NT2/D1 (cell line): ENCODE data around the gene PTPRN2.
"Not testable (repeated sequence)": the region's sequence is repeated elsewhere in the genome, so short reads cannot be mapped to it uniquely, and the experiment has no call there.

Experiments used
- DNase-seq: peaks from one replicate; pipeline ENCODE4 v3.0.0-alpha.2; 2011; ENCODE audit warnings: low read depth, low spot score
- H3K27me3 ChIP-seq: 2 replicates; pipeline ENCODE4 v1.6.0; 2011; ENCODE audit warnings: mild to moderate bottlenecking; ENCODE audit not compliant: insufficient read length, insufficient read depth
- H3K36me3 ChIP-seq: 2 replicates; pipeline ENCODE4 v1.6.1; 2011; ENCODE audit warnings: mild to moderate bottlenecking, low read length, mixed read lengths; ENCODE audit not compliant: insufficient read depth, insufficient read length
- H3K4me1 ChIP-seq: 2 replicates; pipeline ENCODE4 v1.5.1; 2011; ENCODE audit not compliant: insufficient read depth, insufficient read length
- H3K4me3 ChIP-seq: 2 replicates; pipeline ENCODE4 v1.5.1; 2011; ENCODE audit warnings: low read depth; ENCODE audit not compliant: insufficient read length
- H3K9ac ChIP-seq: 2 replicates; pipeline ENCODE4 v1.6.0; 2011; ENCODE audit warnings: low read depth; ENCODE audit not compliant: insufficient read length
- H3K9me3 ChIP-seq: 2 replicates; pipeline ENCODE4 v1.5.1; 2011; ENCODE audit warnings: mild to moderate bottlenecking, low read length; ENCODE audit not compliant: insufficient read depth
- SUZ12 ChIP-seq: IDR thresholded peaks from 2 replicates; pipeline ENCODE4 v1.6.1; 2011; ENCODE audit not compliant: insufficient read length, insufficient read depth; ENCODE audit errors: extremely low read depth
- YY1 ChIP-seq: IDR thresholded peaks from 2 replicates; pipeline ENCODE4 v1.6.1; 2011; ENCODE audit not compliant: insufficient read length, insufficient read depth
- ZNF274 ChIP-seq: IDR thresholded peaks from 2 replicates; pipeline ENCODE4 v1.6.1; 2011; ENCODE audit warnings: mild to moderate bottlenecking, low read depth, low read length

Gene PTPRN2

DNA sequence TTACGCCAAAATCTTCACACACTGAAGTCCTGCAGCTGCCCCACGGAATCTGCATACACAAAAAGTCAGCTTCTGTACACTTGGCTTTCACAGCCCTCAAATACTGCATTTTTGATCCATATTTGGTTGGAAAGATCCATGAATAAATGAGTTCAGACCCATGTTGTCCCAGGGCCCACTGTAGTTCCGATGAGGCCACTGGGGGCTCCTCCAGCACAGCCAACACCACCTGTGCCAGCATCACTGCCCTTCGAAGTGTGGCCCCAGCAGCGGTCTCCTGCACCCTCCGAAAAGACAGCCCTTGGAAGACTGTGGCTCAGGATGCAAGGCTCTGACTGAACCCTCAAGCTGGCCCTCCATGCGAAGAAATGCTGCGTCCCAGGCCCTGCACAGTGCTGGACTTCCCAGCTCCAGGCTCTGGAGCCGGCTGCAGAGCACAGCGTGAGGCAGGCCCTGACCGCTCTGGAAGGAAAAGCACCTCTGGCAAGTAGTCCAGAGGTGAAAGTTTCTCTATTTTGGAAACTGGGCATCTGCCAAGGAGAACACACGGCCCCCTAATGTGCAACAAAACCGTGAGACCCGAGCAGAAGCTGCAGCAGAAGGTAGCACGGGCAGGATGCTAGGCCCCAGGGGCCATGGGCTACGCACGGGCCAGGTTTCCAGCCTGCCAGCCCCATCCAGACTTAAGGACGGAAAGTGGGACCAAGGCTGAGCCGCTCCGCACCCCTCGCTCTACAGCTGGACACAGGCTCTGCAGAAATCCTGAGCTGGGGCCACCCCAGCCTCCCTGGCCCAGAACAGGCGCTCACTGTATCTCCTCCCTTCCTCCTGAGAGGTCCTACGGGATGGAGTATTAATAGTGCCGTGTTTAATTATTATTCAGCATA lies 62.6 kb downstream of the PTPRN2 start:
- DNase-seq: no peak
- Histone ChIP-seq H3K4me1 (peaks cover 6% of the 10 kb centered on the region), H3K4me3 (no peak overlapping the region), H3K27me3 (no peaks in the 10 kb centered on the region), H3K9me3 (peaks cover 24% of the 10 kb centered on the region; the same call in 1 of the 2 replicates), H3K36me3 (no peaks in the 10 kb centered on the region), H3K9ac (no peak overlapping the region)
- TF ChIP-seq ZNF274 (no peak), SUZ12 (no peak), YY1 (no peak)

DNA sequence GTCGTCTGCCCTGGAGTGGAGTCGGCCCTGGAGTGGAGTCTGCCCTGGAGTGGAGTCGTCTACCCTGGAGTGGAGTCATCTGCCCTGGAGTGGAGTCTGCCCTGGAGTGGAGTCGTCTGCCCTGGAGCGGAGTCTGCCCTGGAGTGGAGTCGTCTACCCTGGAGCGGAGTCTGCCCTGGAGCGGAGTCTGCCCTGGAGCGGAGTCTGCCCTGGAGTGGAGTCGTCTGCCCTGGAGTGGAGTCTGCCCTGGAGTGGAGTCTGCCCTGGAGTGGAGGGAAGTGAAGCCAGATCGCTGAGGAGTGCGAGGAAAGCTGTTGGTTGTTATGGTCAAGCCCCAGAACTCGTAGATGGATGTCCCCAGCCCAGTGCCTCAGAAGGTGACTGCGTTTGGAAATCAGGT lies 63.3 kb downstream of the PTPRN2 start:
- H3K9ac ChIP-seq: not testable (repeated sequence)
- peak; percentile 52 for DNase-seq

DNA sequence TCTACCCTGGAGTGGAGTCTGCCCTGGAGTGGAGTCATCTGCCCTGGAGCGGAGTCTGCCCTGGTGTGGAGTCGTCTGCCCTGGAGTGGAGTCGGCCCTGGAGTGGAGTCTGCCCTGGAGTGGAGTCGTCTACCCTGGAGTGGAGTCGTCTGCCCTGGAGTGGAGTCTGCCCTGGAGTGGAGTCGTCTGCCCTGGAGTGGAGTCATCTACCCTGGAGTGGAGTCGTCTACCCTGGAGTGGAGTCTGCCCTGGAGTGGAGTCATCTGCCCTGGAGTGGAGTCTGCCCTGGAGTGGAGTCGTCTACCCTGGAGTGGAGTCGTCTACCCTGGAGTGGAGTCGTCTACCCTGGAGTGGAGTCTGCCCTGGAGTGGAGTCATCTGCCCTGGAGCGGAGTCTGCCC lies 63.7 kb downstream of the PTPRN2 start:
- not testable (repeated sequence) for DNase-seq, H3K36me3 ChIP-seq, H3K27me3 ChIP-seq, H3K4me1 ChIP-seq, H3K9ac ChIP-seq, H3K4me3 ChIP-seq
- H3K9me3 ChIP-seq: peaks cover 24% of the 10 kb centered on the region; the same call in 1 of the 2 replicates

More for the DNA sequence above, 63.3 kb downstream of the PTPRN2 start:
- not testable (repeated sequence) for H3K4me1 ChIP-seq, H3K27me3 ChIP-seq, H3K36me3 ChIP-seq, H3K4me3 ChIP-seq
- peaks cover 24% of the 10 kb centered on the region; the same call in 1 of the 2 replicates for H3K9me3 ChIP-seq

DNA sequence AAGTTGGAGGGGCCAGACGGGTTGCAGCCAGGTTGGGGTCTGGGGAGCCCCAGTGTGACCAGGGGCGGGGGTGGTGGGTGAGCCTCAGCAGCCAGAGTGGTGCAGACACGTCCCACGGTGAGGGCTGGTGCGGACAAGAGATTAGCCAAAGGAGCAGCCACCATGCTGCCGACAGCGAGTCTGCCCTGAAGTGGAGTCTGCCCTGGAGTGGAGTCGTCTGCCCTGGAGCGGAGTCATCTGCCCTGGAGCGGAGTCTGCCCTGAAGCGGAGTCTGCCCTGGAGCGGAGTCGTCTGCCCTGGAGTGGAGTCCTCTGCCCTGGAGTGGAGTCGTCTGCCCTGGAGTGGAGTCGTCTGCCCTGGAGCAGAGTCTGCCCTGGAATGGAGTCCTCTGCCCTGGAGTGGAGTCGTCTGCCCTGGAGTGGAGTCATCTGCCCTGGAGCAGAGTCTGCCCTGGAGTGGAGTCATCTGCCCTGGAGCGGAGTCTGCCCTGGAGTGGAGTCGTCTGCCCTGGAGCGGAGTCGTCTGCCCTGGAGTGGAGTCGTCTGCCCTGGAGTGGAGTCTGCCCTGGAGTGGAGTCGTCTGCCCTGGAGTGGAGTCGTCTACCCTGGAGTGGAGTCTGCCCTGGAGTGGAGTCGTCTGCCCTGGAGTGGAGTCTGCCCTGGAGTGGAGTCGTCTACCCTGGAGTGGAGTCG lies 64.3 kb downstream of the PTPRN2 start:
- not testable (repeated sequence) for H3K4me1 ChIP-seq, DNase-seq, H3K4me3 ChIP-seq, H3K9ac ChIP-seq, H3K27me3 ChIP-seq, H3K36me3 ChIP-seq
- H3K9me3 ChIP-seq: peaks cover 24% of the 10 kb centered on the region; the same call in 1 of the 2 replicates

- not testable (repeated sequence) for H3K36me3 ChIP-seq, H3K27me3 ChIP-seq, H3K9ac ChIP-seq, H3K4me1 ChIP-seq, DNase-seq, H3K4me3 ChIP-seq
- peaks cover 24% of the 10 kb centered on the region; the same call in 1 of the 2 replicates for H3K9me3 ChIP-seq
Measured at GRCh38 chr7:158521795-158522194, 65.8 kb downstream of the PTPRN2 start.

DNA sequence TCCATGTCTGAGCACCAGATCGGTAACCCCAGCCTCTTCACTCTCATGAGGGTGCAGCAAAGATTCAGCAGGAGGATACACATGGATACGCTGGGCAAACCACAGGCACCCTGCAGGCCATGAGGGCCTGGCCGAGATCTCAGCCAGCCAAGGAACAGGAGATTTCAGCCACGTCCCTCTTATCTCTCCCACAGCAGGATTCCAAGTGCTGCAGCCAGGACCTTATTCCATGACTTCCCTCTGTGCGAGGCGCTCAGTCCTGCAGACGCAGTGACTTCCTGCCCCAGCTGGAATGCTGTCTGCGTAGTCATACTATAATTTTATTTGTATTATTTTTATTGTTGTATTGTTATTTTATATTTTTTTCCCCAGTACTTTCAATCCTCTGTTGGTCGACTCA lies 66.8 kb downstream of the PTPRN2 start:
- H3K4me3 ChIP-seq: no peak overlapping the region
- no peak overlapping the region for H3K9ac ChIP-seq
- TF ChIP-seq SUZ12 (no peak), ZNF274 (no peak), YY1 (no peak)
- no peaks in the 10 kb centered on the region for H3K36me3 ChIP-seq
- H3K4me1 ChIP-seq: no peaks in the 10 kb centered on the region
- H3K9me3 ChIP-seq: peaks cover 24% of the 10 kb centered on the region; the same call in 1 of the 2 replicates
- H3K27me3 ChIP-seq: no peaks in the 10 kb centered on the region
- DNase-seq: no peak

DNA sequence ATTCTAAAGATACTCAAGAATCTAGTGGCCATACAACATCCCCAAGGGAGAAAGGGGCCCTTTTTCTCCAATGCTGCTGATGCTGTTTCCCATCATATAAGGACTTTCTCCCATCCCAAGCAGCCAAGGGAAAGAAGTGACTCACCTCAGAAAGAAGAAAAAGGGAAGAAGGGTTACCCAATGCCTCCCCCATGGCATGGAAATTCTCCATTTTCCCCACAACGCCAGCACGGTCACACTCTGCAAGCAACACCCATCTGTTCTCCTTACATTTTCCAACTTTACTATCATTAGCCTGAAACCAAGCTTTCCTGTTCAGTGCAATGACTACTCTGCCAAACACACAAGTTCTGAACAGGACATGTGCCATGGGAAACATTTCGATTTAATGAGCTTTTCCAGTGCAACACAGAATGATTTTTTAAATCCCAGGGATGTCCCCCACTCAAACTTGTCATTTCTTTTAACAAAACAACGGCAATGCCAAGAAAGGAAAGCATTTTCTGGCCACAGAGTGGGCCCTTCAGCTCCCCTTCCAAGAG lies 67.9 kb downstream of the PTPRN2 start:
- H3K4me1 ChIP-seq: no peaks in the 10 kb centered on the region
- H3K36me3 ChIP-seq: no peaks in the 10 kb centered on the region
- H3K27me3 ChIP-seq: no peaks in the 10 kb centered on the region
- H3K4me3 ChIP-seq: no peak overlapping the region
- H3K9me3 ChIP-seq: peaks cover 24% of the 10 kb centered on the region; the same call in 1 of the 2 replicates
- TF ChIP-seq SUZ12 (no peak), ZNF274 (no peak), YY1 (no peak)
- no peak overlapping the region for H3K9ac ChIP-seq
- DNase-seq: no peak
